Spleen (tissue), 11 donors: Measurements from ENCODE around the gene CELF6. TPM values are rescaled to one million over a fixed set of nuclear protein-coding genes. Genes with fewer than 3 reads are reported as not detected.
A peak's percentile ranks its signal among the peaks of the same experiment; 100 is the strongest.

Experiments
- DNase-seq: peaks from one replicate; pipeline ENCODE4 v3.0.0-alpha.2; 2020
- H3K27ac ChIP-seq, 8 donors: fragments of 200-600 bp; sonication (generic) in 7 of 8; 1 replicate in 4 of 8; 2 replicates in 4 of 8; pipeline versions ENCODE4 v1.5.0 to v1.8.0; 2016 to 2021; ENCODE audit warnings: inconsistent platforms in 4 of 8, mild to moderate bottlenecking in 4 of 8, moderate library complexity in 1 of 8
- H3K27me3 ChIP-seq, 7 donors: fragments of 200-600 bp; sonication (generic) in 6 of 7; replicated peaks in 1 of 7; 1 replicate in 4 of 7; 2 replicates in 3 of 7; pipeline versions ENCODE4 v1.5.0 to v1.8.0; 2016 to 2021; ENCODE audit warnings: inconsistent platforms in 3 of 7, mild to moderate bottlenecking in 1 of 7
- H3K36me3 ChIP-seq, 6 donors: fragments of 200-600 bp; sonication (generic) in 5 of 6; 1 replicate in 4 of 6; 2 replicates in 2 of 6; pipeline versions ENCODE4 v1.5.0 to v1.8.0; 2016 to 2021; ENCODE audit warnings: inconsistent platforms in 2 of 6
- H3K4me1 ChIP-seq, 6 donors: fragments of 200-600 bp; sonication (generic) in 5 of 6; 1 replicate in 3 of 6; 2 replicates in 3 of 6; pipeline versions ENCODE4 v1.5.0 to v1.8.0; 2016 to 2021; ENCODE audit warnings: inconsistent platforms in 3 of 6
- H3K4me3 ChIP-seq, 8 donors: fragments of 200-600 bp; sonication (generic) in 7 of 8; 1 replicate in 4 of 8; 2 replicates in 4 of 8; pipeline versions ENCODE4 v1.5.0 to v1.8.0; 2016 to 2021; ENCODE audit warnings: inconsistent platforms in 4 of 8, mild to moderate bottlenecking in 4 of 8, moderate library complexity in 2 of 8
- H3K9me3 ChIP-seq, 8 donors: fragments of 200-600 bp; sonication (generic) in 7 of 8; 1 replicate in 4 of 8; 2 replicates in 4 of 8; pipeline versions ENCODE4 v1.5.0 to v1.8.0; 2016 to 2021; ENCODE audit warnings: inconsistent platforms in 4 of 8
- POLR2A ChIP-seq, 3 donors: fragments of 450-650 bp; IDR thresholded peaks; one replicate each; pipeline ENCODE4 v1.5.1; 2017; ENCODE audit warnings: antibody characterized with exemption in 3 of 3, mild to moderate bottlenecking in 1 of 3
- POLR2AphosphoS5 ChIP-seq, 3 donors: sonication (generic); formaldehyde crosslinking; IDR thresholded peaks; one replicate each; pipeline ENCODE4 v1.5.1; 2017; ENCODE audit warnings: antibody characterized with exemption in 3 of 3
- WGBS, 5 donors: extraction: QIAGEN DNeasy Blood & Tissue Kit in 3 of 5; methylation state at CpG; one replicate each; pipeline versions ENCODE4 v1.1.5 to v1.1.7; 2013 to 2018; 5-methylcytosine and 5-hydroxymethylcytosine counted together
- intact Hi-C: fragments of 100-400 bp; cut with DNase I; formaldehyde crosslinking; loops from one replicate; pipeline ENCODE4 v1.15.0; 2023; ENCODE audit warnings: low total_unique reads
- polyA plus RNA-seq, 3 donors: library from polyadenylated mRNA; stranded (reverse); fragments of 200-250 nt; gene quantifications; one replicate each; pipeline ENCODE4 v1.2.1, GENCODE V29; 2013
- total RNA-seq, 7 donors: library from RNA; depleted of rRNA in 3 of 7; stranded (reverse); fragments of >200 nt in 3 of 7; fragmentation: NEBNext Ultra II Directional in 4 of 7; extraction: Animal tissue kit (Norgen Biotek cat#: 25700) in 4 of 7; gene quantifications; one replicate each; pipeline versions ENCODE4 v1.1.0 to v1.2.1, GENCODE V29; 2016 to 2021
- TF ChIP-seq, protein P1 (sequence below), 11 experiments: fragments of 200-600 bp in 7 of 11; fragments of 450-650 bp in 4 of 11; sonication (generic) in 4 of 11; IDR thresholded peaks in 8 of 11; conservative IDR thresholded peaks in 3 of 11; 1 replicate in 7 of 11; 2 replicates in 4 of 11; pipeline versions ENCODE4 v1.4.0 to v1.8.0; 2016 to 2021; ENCODE audit warnings: antibody characterized with exemption in 11 of 11, inconsistent platforms in 4 of 11, mild to moderate bottlenecking in 1 of 11
- donor health status: healthy with polysubstance abuse.
- donor health status: DM: no; HTN: no; CAD: no; lungs with moderate emphysema.
- donor health status: DM: no; HTN: no; CAD: no.
- donor health status: Bipolar disorder and iron deficiency.
- donor health status: healthy.
- donor health status: DM: no; HTN: no; CAD: no.
- donor health status: DM: yes; HTN: yes; CAD: no.

The CELF6 gene
- total and polyA plus RNA-seq, 10 donors = 1.7 to 9.2 (median 3.8) TPM

GRCh38 chr15:72313881-72314280 lies 6.1 kb downstream of the CELF6 start:
- intact Hi-C loops = no loop called here
- Histone ChIP-seq H3K36me3 (no peaks in the 10 kb centered on the region), H3K27ac (no peak overlapping the region), H3K9me3 (no peaks in the 10 kb centered on the region), H3K27me3 (no peaks in the 10 kb centered on the region), H3K4me3 (no peak overlapping the region), H3K4me1 (no peaks in the 10 kb centered on the region)
- TF ChIP-seq POLR2AphosphoS5 (IDR thresholded peaks at IDR 0.05) (no peak), POLR2A (IDR thresholded peaks at IDR 0.05) (no peak)
- TF ChIP-seq, protein P1, sequence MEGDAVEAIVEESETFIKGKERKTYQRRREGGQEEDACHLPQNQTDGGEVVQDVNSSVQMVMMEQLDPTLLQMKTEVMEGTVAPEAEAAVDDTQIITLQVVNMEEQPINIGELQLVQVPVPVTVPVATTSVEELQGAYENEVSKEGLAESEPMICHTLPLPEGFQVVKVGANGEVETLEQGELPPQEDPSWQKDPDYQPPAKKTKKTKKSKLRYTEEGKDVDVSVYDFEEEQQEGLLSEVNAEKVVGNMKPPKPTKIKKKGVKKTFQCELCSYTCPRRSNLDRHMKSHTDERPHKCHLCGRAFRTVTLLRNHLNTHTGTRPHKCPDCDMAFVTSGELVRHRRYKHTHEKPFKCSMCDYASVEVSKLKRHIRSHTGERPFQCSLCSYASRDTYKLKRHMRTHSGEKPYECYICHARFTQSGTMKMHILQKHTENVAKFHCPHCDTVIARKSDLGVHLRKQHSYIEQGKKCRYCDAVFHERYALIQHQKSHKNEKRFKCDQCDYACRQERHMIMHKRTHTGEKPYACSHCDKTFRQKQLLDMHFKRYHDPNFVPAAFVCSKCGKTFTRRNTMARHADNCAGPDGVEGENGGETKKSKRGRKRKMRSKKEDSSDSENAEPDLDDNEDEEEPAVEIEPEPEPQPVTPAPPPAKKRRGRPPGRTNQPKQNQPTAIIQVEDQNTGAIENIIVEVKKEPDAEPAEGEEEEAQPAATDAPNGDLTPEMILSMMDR (IDR thresholded peaks at IDR 0.05 in 8 of 11, conservative IDR thresholded peaks at IDR 0.05 in 3 of 11) = no peak
- 92 to 99% (median 96%) methylated on average over 2 of the region's 2 CpGs for WGBS, 5 donors
- DNase-seq = no peak

- intact Hi-C loops = no loop called here
- WGBS, 5 donors = 77 to 84% (median 82%) methylated on average over 2 of the region's 2 CpGs
- no peaks in the 10 kb centered on the region for H3K36me3 ChIP-seq
- no peaks in the 10 kb centered on the region for H3K27me3 ChIP-seq
- no peak for TF ChIP-seq POLR2AphosphoS5 (IDR thresholded peaks at IDR 0.05)
- TF ChIP-seq POLR2A (IDR thresholded peaks at IDR 0.05) = no peak
- TF ChIP-seq, protein P1 (IDR thresholded peaks at IDR 0.05 in 8 of 11, conservative IDR thresholded peaks at IDR 0.05 in 3 of 11) = no peak
- no peaks in the 10 kb centered on the region for H3K9me3 ChIP-seq
- H3K4me1 ChIP-seq = no peaks in the 10 kb centered on the region
- no peak overlapping the region for H3K4me3 ChIP-seq
- DNase-seq = no peak
- no peak overlapping the region for H3K27ac ChIP-seq
Measured at GRCh38 chr15:72313448-72313840, 6.5 kb downstream of the CELF6 start.

- 55 to 73% (median 59%) methylated on average over 2 of the region's 2 CpGs for WGBS, 5 donors
- peak; percentile 86 for DNase-seq
- Histone ChIP-seq H3K27ac (no peak overlapping the region), H3K27me3 (no peaks in the 10 kb centered on the region), H3K4me3 (no peak overlapping the region), H3K9me3 (no peaks in the 10 kb centered on the region), H3K36me3 (no peaks in the 10 kb centered on the region), H3K4me1 (no peaks in the 10 kb centered on the region)
- intact Hi-C loops = no loop called here
- TF ChIP-seq POLR2A (IDR thresholded peaks at IDR 0.05) = no peak
- TF ChIP-seq POLR2AphosphoS5 (IDR thresholded peaks at IDR 0.05) = peak in 2 of 3 donors; percentile 37 to 43
- TF ChIP-seq, protein P1 (IDR thresholded peaks at IDR 0.05 in 8 of 11, conservative IDR thresholded peaks at IDR 0.05 in 3 of 11) = peak; percentile 40 to 80 (median 70)
Measured at GRCh38 chr15:72312605-72313447, 7.1 kb downstream of the CELF6 start.

DNA sequence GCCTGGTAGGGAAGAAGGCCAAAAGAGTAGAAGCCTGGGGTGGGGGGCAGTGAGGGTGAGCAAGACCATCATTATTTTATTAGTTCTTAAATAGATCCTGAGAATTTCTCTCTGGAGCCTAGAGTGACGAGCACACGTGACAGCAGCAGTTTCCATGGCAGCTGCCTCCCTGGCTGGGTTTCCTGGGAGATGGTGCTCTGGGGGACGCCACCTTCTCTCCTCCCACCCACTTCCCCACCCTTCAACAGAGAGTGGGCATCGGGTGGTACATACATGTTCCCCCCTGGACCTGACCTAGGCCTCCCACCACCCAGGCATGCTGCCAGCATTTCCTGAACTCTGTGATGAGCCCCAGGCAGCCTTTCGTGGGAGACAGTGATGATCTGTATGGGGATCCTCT lies 12.9 kb downstream of the CELF6 start:
- 61 to 80% (median 71%) methylated on average over 5 of the region's 5 CpGs for WGBS, 5 donors
- Histone ChIP-seq H3K9me3 (no peaks in the 10 kb centered on the region), H3K27ac (no peak overlapping the region), H3K27me3 (no peaks in the 10 kb centered on the region), H3K4me1 (peaks cover 0 to 3% (median 0%) of the 10 kb centered on the region in 6 donors), H3K36me3 (peaks cover 0 to 14% (median 0%) of the 10 kb centered on the region in 6 donors), H3K4me3 (no peak overlapping the region)
- intact Hi-C loops = no loop called here
- TF ChIP-seq POLR2AphosphoS5 (IDR thresholded peaks at IDR 0.05) (no peak), POLR2A (IDR thresholded peaks at IDR 0.05) (no peak)
- TF ChIP-seq, protein P1 (IDR thresholded peaks at IDR 0.05 in 8 of 11, conservative IDR thresholded peaks at IDR 0.05 in 3 of 11) = no peak
- no peak for DNase-seq
